Breast epithelium (tissue), 4 donors: ENCODE data around the gene SHANK3. TPM values are rescaled to one million over a fixed set of nuclear protein-coding genes. Genes with fewer than 3 reads are reported as not detected.

Experiments used
- DNase-seq, 2 donors: peaks; one replicate each; pipeline ENCODE4 v3.0.0-alpha.2; 2019; ENCODE audit warnings: low spot score in 2 of 2
- H3K27ac ChIP-seq, 2 donors: fragments of 200-600 bp; sonication (generic) in 1 of 2; one replicate each; pipeline ENCODE4 v1.5.1; 2016 to 2019; ENCODE audit warnings: mild to moderate bottlenecking in 1 of 2
- H3K27me3 ChIP-seq, 2 donors: fragments of 200-600 bp; sonication (generic) in 1 of 2; one replicate each; pipeline versions ENCODE4 v1.5.1 to v1.6.0; 2017 to 2019; ENCODE audit warnings: control low read depth in 1 of 2, mild to moderate bottlenecking in 1 of 2
- H3K36me3 ChIP-seq: fragments of 200-600 bp; one replicate; pipeline ENCODE4 v1.5.1; 2019
- H3K4me1 ChIP-seq, 2 donors: fragments of 200-600 bp; sonication (generic); one replicate each; pipeline ENCODE4 v1.5.1; 2016 to 2019; ENCODE audit warnings: control low read depth in 1 of 2
- H3K4me3 ChIP-seq, 3 donors: fragments of 200-600 bp; sonication (generic); 1 replicate in 2 of 3; 2 replicates in 1 of 3; pipeline ENCODE4 v1.5.1; 2016 to 2019; ENCODE audit warnings: mild to moderate bottlenecking in 3 of 3, moderate library complexity in 2 of 3
- H3K9me3 ChIP-seq, 2 donors: fragments of 200-600 bp; sonication (generic) in 1 of 2; one replicate each; pipeline ENCODE4 v1.5.1; 2016 to 2019; ENCODE audit warnings: control low read depth in 1 of 2
- CTCF ChIP-seq, 3 donors: fragments of 450-650 bp; IDR thresholded peaks; one replicate each; pipeline ENCODE4 v1.5.1; 2016 to 2017; ENCODE audit warnings: antibody characterized with exemption in 3 of 3, mild to moderate bottlenecking in 3 of 3, moderate library complexity in 3 of 3
- POLR2A ChIP-seq: fragments of 450-650 bp; IDR thresholded peaks from one replicate; pipeline ENCODE4 v1.6.1; 2016; ENCODE audit warnings: antibody characterized with exemption, mild to moderate bottlenecking, moderate library complexity
- POLR2AphosphoS5 ChIP-seq, 3 donors: sonication (generic); formaldehyde crosslinking; IDR thresholded peaks; one replicate each; pipeline ENCODE4 v1.6.1; 2017; ENCODE audit warnings: antibody characterized with exemption in 3 of 3
- intact Hi-C: fragments of 100-400 bp; cut with DNase I; formaldehyde crosslinking; loops from one replicate; pipeline ENCODE4 v1.15.1; 2023; ENCODE audit warnings: low total_unique reads
- total RNA-seq, 3 donors: library from RNA; depleted of rRNA; stranded (reverse); fragments of >200 nt; gene quantifications; one replicate each; pipeline ENCODE4 v1.1.0, GENCODE V29; 2016

SHANK3 gene
- total RNA-seq, 3 donors from 2014 or later, result 4.8 to 28.8 (median 5.9) TPM

- TF ChIP-seq CTCF (IDR thresholded peaks at IDR 0.05) (no peak), POLR2AphosphoS5 (IDR thresholded peaks at IDR 0.05) (no peak), POLR2A (no peak)
- DNase-seq, result peak in 1 of 2 donors; percentile 53
- intact Hi-C loops, result no loop called here
- Histone ChIP-seq H3K4me3 (peak overlapping the region; percentile 70 to 83 (median 73)), H3K36me3 (no peaks in the 10 kb centered on the region), H3K4me1 (peaks cover 0 to 13% of the 10 kb centered on the region in 2 donors), H3K27ac (peak overlapping the region; percentile 81 to 88), H3K9me3 (no peaks in the 10 kb centered on the region), H3K27me3 (no peaks in the 10 kb centered on the region)
Measured at GRCh38 chr22:50626850-50627641, 45.6 kb upstream of the SHANK3 start.

- no peak for TF ChIP-seq POLR2A
- TF ChIP-seq POLR2AphosphoS5 (IDR thresholded peaks at IDR 0.05), result no peak
- TF ChIP-seq CTCF (IDR thresholded peaks at IDR 0.05), result no peak
- peaks cover 0 to 13% of the 10 kb centered on the region in 2 donors for H3K4me1 ChIP-seq
- peak within 1 kb of the TSS; percentile 81 to 88 for H3K27ac ChIP-seq
- H3K9me3 ChIP-seq, result no peaks in the 10 kb centered on the region
- intact Hi-C loops, result no loop called here
- no peaks in the 10 kb centered on the region for H3K27me3 ChIP-seq
- H3K36me3 ChIP-seq, result no peaks in the 10 kb centered on the region
- H3K4me3 ChIP-seq, result peak within 1 kb of the TSS; percentile 70 to 83 (median 73)
- DNase-seq, result peak; percentile 77 to 86
Measured at GRCh38 chr22:50627642-50628542, 44.7 kb upstream of the SHANK3 start, which contains the start of gene ARSA. ARSA (minus strand) TSS chr22:50628152; CDS start chr22:50627779, 373 bp downstream.

- DNase-seq, result no peak
- Histone ChIP-seq H3K9me3 (no peaks in the 10 kb centered on the region), H3K4me1 (peaks cover 0 to 13% of the 10 kb centered on the region in 2 donors), H3K4me3 (peak overlapping the region; percentile 70 to 83 (median 73)), H3K27ac (peak overlapping the region; percentile 78 to 81), H3K36me3 (no peaks in the 10 kb centered on the region), H3K27me3 (no peaks in the 10 kb centered on the region)
- intact Hi-C loops, result no loop called here
- TF ChIP-seq POLR2A (no peak), CTCF (IDR thresholded peaks at IDR 0.05) (no peak), POLR2AphosphoS5 (IDR thresholded peaks at IDR 0.05) (no peak)
Measured at GRCh38 chr22:50628543-50629134, 44.0 kb upstream of the SHANK3 start.

- no peak for TF ChIP-seq POLR2A
- no peak for TF ChIP-seq POLR2AphosphoS5 (IDR thresholded peaks at IDR 0.05)
- TF ChIP-seq CTCF (IDR thresholded peaks at IDR 0.05), result no peak
- Histone ChIP-seq H3K27ac (no peak overlapping the region), H3K36me3 (no peaks in the 10 kb centered on the region), H3K9me3 (no peaks in the 10 kb centered on the region), H3K27me3 (no peaks in the 10 kb centered on the region), H3K4me1 (peaks cover 0 to 13% of the 10 kb centered on the region in 2 donors), H3K4me3 (no peak overlapping the region)
- intact Hi-C loops, result no loop called here
- DNase-seq, result peak in 1 of 2 donors; percentile 22
Measured at GRCh38 chr22:50630376-50630775, 42.2 kb upstream of the SHANK3 start.
